ENCODE data around the gene PPARGC1A.

Gene PPARGC1A

DNA sequence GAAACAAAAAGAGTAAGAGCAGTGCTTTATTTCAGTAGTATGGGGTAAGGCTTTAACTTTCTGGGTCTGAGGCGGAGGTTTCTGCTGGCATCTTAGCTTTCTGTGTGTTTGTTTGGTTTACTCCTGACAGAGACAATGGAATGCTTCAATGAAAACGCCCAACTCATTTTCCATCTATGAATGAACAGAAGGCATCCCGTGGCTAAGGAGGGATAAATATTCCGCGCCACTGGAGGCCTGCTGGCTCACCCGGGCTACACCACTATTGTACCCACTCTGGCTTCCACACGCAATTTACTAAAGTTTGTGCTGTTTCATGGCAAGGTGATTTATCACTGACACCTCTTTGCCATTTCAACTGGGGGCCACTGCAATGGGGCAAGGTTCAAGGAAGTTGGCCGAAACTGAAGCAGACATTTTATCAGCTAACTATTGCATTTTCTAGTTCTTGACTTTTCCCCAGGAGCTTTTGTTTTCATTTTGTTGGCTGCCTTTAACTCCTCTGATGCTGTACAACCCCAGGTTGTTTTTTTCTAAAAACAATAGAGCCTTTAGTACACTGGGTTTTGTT lies 32.8 kb upstream of the PPARGC1A start:
- Histone ChIP-seq H2AFZ (ENCODE audit: low read depth, low read length) (peak overlapping the region; percentile 59), H3K4me1 (ENCODE audit: insufficient read depth, low read length) (peaks cover 21% of the 10 kb centered on the region), H3K27me3 (ENCODE audit: insufficient read depth, low read length) (no peaks in the 10 kb centered on the region), H3K36me3 (ENCODE audit: insufficient read depth, low read length) (no peaks in the 10 kb centered on the region), H3K9me3 (ENCODE audit: low read length) (no peaks in the 10 kb centered on the region), H3K4me3 (ENCODE audit: low read length) (no peak overlapping the region)

DNA sequence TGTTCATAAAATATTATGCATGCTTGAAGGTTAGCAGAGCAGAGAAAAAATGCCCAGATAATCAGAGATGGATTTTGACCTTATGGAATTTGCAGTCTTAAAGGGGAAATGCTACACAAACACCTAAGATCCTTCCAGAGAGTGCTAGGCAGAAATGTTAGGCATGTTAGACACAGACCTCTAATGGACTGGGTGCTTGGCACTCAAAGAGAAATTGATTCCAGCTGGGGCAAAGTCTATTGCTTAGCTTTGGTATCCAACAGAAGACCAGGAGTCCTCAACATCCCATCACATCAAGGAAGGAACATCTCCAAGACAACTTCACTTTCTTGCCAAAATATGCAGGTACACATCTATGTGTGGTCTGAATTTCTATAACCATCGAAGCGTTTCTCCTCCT lies 32.2 kb upstream of the PPARGC1A start:
- H3K36me3 ChIP-seq (ENCODE audit: insufficient read depth, low read length): no peaks in the 10 kb centered on the region
- H3K27me3 ChIP-seq (ENCODE audit: insufficient read depth, low read length): no peaks in the 10 kb centered on the region
- no peaks in the 10 kb centered on the region for H3K9me3 ChIP-seq (ENCODE audit: low read length)
- peak overlapping the region; percentile 59 for H2AFZ ChIP-seq (ENCODE audit: low read depth, low read length)
- H3K4me3 ChIP-seq (ENCODE audit: low read length): no peak overlapping the region
- H3K4me1 ChIP-seq (ENCODE audit: insufficient read depth, low read length): peaks cover 21% of the 10 kb centered on the region

GRCh38 chr4:23921447-23921845 lies 31.6 kb upstream of the PPARGC1A start:
- H3K4me1 ChIP-seq (ENCODE audit: insufficient read depth, low read length): peaks cover 21% of the 10 kb centered on the region
- H3K4me3 ChIP-seq (ENCODE audit: low read length): no peak overlapping the region
- H3K9me3 ChIP-seq (ENCODE audit: low read length): no peaks in the 10 kb centered on the region
- no peak overlapping the region for H2AFZ ChIP-seq (ENCODE audit: low read depth, low read length)
- H3K27me3 ChIP-seq (ENCODE audit: insufficient read depth, low read length): no peaks in the 10 kb centered on the region
- no peaks in the 10 kb centered on the region for H3K36me3 ChIP-seq (ENCODE audit: insufficient read depth, low read length)

DNA sequence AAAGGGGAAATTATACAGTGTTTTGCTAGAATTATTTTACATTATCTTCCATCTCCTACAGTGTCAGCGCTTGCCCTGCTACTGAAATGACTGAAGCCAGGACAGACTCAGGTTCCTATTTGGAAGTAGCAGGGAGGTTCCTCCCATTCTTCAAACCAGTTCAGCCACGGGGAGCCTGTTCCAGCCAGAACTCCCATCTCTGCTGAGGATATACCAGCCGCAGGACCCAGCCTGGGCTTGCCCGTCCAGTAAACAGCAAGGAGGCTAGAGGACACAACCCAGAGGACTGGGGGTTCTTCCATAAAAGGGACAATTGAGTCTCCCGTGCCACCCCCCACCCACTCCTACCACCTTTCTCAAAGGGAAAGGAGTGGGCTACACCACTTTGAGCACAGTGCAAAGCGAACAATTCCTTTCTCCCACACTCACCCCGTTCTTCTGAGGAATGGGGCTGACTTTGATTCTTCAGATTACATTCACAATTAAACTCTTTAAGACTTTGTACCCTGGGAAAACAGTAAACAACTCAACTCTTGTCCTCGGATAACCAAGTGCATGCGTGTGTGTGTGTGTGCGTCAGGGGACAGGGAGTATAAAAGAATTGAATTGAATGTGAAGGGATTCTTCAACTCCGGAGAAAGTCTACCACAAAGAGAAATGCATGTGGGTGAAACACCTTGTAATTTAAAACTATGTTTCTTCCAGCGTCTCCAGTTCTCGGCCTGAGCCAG lies 31.0 kb upstream of the PPARGC1A start:
- Histone ChIP-seq H3K36me3 (ENCODE audit: insufficient read depth, low read length) (no peaks in the 10 kb centered on the region), H3K4me1 (ENCODE audit: insufficient read depth, low read length) (peaks cover 21% of the 10 kb centered on the region), H3K27me3 (ENCODE audit: insufficient read depth, low read length) (no peaks in the 10 kb centered on the region), H3K4me3 (ENCODE audit: low read length) (no peak overlapping the region), H3K9me3 (ENCODE audit: low read length) (no peaks in the 10 kb centered on the region), H2AFZ (ENCODE audit: low read depth, low read length) (no peak overlapping the region)

- Histone ChIP-seq H3K36me3 (ENCODE audit: insufficient read depth, low read length) (no peaks in the 10 kb centered on the region), H3K4me3 (ENCODE audit: low read length) (no peak overlapping the region), H2AFZ (ENCODE audit: low read depth, low read length) (no peak overlapping the region), H3K9me3 (ENCODE audit: low read length) (no peaks in the 10 kb centered on the region), H3K4me1 (ENCODE audit: insufficient read depth, low read length) (peaks cover 21% of the 10 kb centered on the region), H3K27me3 (ENCODE audit: insufficient read depth, low read length) (no peaks in the 10 kb centered on the region)
These were observed 30.4 kb upstream of the PPARGC1A start for GRCh38 chr4:23920296-23920695.

DNA sequence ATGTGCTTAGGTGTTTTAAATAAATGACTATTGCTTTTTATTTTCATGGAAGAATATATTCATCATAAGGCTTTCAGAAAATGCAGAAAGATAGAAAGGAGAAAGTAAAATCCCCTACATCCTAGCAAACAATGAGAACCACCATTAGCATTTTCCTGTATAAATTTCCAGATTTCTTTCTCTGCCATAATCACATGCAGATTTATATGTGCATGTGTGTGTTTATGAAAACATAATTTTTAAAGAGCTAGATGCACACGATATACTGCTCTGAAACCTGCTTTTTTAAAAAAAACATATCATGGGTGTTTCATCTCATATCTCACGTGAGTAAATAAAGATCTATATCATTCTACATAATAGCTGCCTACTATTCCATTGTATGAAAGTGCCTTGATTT lies 26.4 kb upstream of the PPARGC1A start:
- Histone ChIP-seq H3K36me3 (ENCODE audit: insufficient read depth, low read length) (no peaks in the 10 kb centered on the region), H3K27me3 (ENCODE audit: insufficient read depth, low read length) (no peaks in the 10 kb centered on the region), H2AFZ (ENCODE audit: low read depth, low read length) (no peak overlapping the region), H3K4me3 (ENCODE audit: low read length) (no peak overlapping the region), H3K9me3 (ENCODE audit: low read length) (no peaks in the 10 kb centered on the region), H3K4me1 (ENCODE audit: insufficient read depth, low read length) (peaks cover 7% of the 10 kb centered on the region)

DNA sequence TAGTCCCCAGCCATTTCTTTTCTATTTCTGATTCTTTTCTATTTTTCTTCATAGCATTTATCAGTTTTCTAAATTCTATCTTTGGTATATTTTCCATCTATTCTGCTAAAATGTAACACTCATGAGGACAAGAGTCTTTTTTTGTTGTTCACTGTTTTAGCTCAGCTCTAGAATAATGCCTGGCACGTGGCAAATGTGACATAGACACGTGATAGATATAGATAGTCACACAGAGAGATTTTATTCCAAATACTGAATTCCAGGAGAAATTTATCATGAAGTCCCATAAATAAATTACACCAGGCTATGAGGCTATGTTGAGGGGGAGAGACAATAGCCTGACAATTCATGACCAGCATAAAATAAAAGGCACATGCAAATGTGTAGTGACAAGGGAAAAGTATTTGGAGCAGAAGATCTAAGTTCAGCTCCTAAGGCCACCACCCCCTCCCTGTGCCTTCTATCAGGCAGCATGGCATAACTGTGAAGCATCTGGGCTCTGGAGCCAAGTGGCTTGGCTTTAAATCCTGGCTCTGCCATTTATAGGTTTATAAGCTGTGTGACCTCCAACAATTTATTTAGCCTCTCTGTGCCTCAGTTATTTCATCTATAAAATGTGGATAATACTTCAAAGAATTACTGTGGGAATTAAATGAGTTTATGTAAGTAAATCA lies 25.7 kb upstream of the PPARGC1A start:
- Histone ChIP-seq H3K4me3 (ENCODE audit: low read length) (no peak overlapping the region), H3K4me1 (ENCODE audit: insufficient read depth, low read length) (peaks cover 5% of the 10 kb centered on the region), H3K27me3 (ENCODE audit: insufficient read depth, low read length) (no peaks in the 10 kb centered on the region), H2AFZ (ENCODE audit: low read depth, low read length) (no peak overlapping the region), H3K36me3 (ENCODE audit: insufficient read depth, low read length) (no peaks in the 10 kb centered on the region), H3K9me3 (ENCODE audit: low read length) (no peaks in the 10 kb centered on the region)

DNA sequence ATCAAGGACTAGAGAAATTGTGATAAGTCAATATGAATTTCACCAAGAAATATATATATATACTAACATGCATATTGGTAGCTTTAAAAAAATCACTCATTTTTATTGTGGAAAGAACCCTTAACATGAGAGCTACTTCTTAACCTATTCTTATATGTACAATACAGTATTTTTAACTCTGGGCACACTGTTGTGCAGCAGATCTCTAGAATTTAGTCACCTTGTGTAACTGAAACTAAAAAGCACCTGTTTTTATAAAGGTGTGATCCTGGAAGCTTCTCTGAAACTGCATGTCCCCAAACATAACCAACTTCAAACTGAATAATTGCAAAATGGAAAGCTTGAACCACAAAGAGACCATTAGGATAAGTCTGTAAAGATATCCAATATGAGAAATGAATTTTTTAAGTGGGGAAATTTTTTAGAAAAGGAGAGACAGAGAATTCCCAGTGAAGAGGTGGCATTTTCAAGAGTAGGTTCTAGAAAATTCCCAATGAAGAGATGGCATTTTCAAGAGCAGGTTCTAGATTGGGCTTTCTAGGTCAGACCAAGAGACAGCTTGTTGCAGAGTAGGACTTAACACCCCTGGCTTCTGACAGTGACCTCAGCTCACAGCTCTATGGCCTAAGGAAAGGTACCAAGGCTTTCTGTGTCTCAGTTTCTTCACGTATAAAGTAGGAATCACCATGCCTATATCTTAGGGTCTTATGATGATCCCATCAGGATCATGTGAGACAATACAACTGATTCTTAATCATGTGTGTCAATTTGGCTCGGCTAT lies 22.0 kb upstream of the PPARGC1A start:
- no peaks in the 10 kb centered on the region for H3K9me3 ChIP-seq (ENCODE audit: low read length)
- H3K36me3 ChIP-seq (ENCODE audit: insufficient read depth, low read length): no peaks in the 10 kb centered on the region
- no peak overlapping the region for H2AFZ ChIP-seq (ENCODE audit: low read depth, low read length)
- no peaks in the 10 kb centered on the region for H3K27me3 ChIP-seq (ENCODE audit: insufficient read depth, low read length)
- H3K4me1 ChIP-seq (ENCODE audit: insufficient read depth, low read length): no peaks in the 10 kb centered on the region
- H3K4me3 ChIP-seq (ENCODE audit: low read length): no peak overlapping the region

- Histone ChIP-seq H3K4me3 (ENCODE audit: low read length) (no peak overlapping the region), H3K36me3 (ENCODE audit: insufficient read depth, low read length) (no peaks in the 10 kb centered on the region), H3K9me3 (ENCODE audit: low read length) (no peaks in the 10 kb centered on the region), H3K27me3 (ENCODE audit: insufficient read depth, low read length) (no peaks in the 10 kb centered on the region), H2AFZ (ENCODE audit: low read depth, low read length) (no peak overlapping the region), H3K4me1 (ENCODE audit: insufficient read depth, low read length) (peaks cover 7% of the 10 kb centered on the region)
These were observed 19.8 kb upstream of the PPARGC1A start for GRCh38 chr4:23909671-23910070.

GRCh38 chr4:23906839-23907238 lies 17.0 kb upstream of the PPARGC1A start:
- Histone ChIP-seq H2AFZ (ENCODE audit: low read depth, low read length) (no peak overlapping the region), H3K4me1 (ENCODE audit: insufficient read depth, low read length) (peaks cover 18% of the 10 kb centered on the region), H3K27me3 (ENCODE audit: insufficient read depth, low read length) (no peaks in the 10 kb centered on the region), H3K36me3 (ENCODE audit: insufficient read depth, low read length) (no peaks in the 10 kb centered on the region), H3K9me3 (ENCODE audit: low read length) (no peaks in the 10 kb centered on the region), H3K4me3 (ENCODE audit: low read length) (no peak overlapping the region)

DNA sequence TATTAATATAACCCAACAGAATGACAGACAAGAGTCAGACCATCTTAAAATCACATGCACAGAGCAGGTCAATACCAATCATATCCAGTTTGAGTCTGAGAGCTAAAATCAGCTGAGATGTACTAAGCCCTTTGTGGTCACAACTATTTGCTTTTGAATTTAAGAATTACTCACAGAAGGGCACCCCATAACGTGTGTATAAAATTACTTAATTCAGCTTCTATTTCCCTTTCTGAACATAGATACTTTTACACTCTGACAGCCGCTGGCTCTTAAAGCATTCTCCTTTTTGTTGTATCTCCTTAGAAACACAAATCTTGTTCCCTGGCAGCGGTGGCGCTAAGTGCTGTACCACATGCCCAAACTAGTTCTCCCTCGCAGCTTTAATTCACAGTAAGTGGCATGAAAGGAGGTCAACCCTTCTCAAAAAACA lies 14.8 kb upstream of the PPARGC1A start:
- no peak overlapping the region for H3K4me3 ChIP-seq (ENCODE audit: low read length)
- no peaks in the 10 kb centered on the region for H3K36me3 ChIP-seq (ENCODE audit: insufficient read depth, low read length)
- H3K4me1 ChIP-seq (ENCODE audit: insufficient read depth, low read length): peaks cover 18% of the 10 kb centered on the region
- H3K9me3 ChIP-seq (ENCODE audit: low read length): no peaks in the 10 kb centered on the region
- H3K27me3 ChIP-seq (ENCODE audit: insufficient read depth, low read length): no peaks in the 10 kb centered on the region
- H2AFZ ChIP-seq (ENCODE audit: low read depth, low read length): peak overlapping the region; percentile 44

GRCh38 chr4:23903859-23904438 lies 14.1 kb upstream of the PPARGC1A start:
- Histone ChIP-seq H3K4me1 (ENCODE audit: insufficient read depth, low read length) (peaks cover 18% of the 10 kb centered on the region), H3K4me3 (ENCODE audit: low read length) (no peak overlapping the region), H3K9me3 (ENCODE audit: low read length) (no peaks in the 10 kb centered on the region), H3K27me3 (ENCODE audit: insufficient read depth, low read length) (no peaks in the 10 kb centered on the region), H2AFZ (ENCODE audit: low read depth, low read length) (peak overlapping the region; percentile 44), H3K36me3 (ENCODE audit: insufficient read depth, low read length) (no peaks in the 10 kb centered on the region)
